Right lobe of liver (tissue), 4 donors: Measurements from ENCODE around the gene TMED1.

ENCODE experiments used
- POLR2A ChIP-seq: fragments of 450-650 bp; IDR thresholded peaks from one replicate; pipeline ENCODE4 v1.6.1; 2017; ENCODE audit warnings: antibody characterized with exemption, mild to moderate bottlenecking
- TF ChIP-seq, protein P1 (sequence below), 4 donors: fragments of 200-600 bp in 3 of 4; fragments of 450-650 bp in 1 of 4; IDR thresholded peaks; one replicate each; pipeline versions ENCODE4 v1.5.1 to v1.8.0; 2016 to 2022; ENCODE audit warnings: antibody characterized with exemption in 4 of 4, mild to moderate bottlenecking in 2 of 4
- donor health status: DM: no; HTN: no; CAD: no.
- donor health status: DM: no; HTN: no; CAD: no.
- donor health status: DM: no; HTN: yes; CAD: no.

DNA sequence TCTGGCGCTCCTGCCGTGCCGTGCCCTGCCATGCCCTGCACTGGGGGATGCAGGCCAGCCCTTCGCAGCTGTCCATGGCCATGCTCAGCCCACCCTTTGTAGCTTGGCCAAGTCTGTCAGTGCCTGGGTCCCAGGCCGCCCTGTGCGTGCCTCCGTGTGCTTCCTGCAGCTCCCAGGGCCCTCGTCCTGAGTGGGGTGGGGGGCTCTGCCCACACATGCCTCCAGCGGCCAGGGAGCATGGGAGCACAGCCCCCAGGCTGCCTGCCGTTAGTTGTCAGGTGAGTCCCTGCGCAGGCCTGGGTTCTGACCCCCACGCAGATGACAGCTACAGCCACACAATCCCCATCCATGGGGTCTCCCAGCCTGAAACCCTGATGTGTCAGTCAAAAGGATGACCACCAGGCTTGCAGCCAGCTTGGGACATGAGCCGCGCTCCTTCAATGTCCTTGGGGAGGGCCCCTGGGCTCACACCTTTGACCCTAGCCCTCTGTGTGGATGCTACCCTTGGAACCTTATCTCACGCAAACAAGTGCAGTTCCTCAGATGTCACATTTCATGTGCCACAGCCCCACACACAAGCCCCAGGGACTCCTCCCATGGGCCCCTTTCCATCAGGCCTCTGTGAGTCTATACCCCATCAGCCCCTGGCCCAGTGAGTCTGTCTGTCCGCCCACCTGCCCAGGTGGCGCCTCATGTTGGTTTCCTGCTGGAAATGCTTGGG is 24.5 kb downstream of the TMED1 start:
- TF ChIP-seq, protein P1, sequence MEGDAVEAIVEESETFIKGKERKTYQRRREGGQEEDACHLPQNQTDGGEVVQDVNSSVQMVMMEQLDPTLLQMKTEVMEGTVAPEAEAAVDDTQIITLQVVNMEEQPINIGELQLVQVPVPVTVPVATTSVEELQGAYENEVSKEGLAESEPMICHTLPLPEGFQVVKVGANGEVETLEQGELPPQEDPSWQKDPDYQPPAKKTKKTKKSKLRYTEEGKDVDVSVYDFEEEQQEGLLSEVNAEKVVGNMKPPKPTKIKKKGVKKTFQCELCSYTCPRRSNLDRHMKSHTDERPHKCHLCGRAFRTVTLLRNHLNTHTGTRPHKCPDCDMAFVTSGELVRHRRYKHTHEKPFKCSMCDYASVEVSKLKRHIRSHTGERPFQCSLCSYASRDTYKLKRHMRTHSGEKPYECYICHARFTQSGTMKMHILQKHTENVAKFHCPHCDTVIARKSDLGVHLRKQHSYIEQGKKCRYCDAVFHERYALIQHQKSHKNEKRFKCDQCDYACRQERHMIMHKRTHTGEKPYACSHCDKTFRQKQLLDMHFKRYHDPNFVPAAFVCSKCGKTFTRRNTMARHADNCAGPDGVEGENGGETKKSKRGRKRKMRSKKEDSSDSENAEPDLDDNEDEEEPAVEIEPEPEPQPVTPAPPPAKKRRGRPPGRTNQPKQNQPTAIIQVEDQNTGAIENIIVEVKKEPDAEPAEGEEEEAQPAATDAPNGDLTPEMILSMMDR (IDR thresholded peaks at IDR 0.05), result no peak
- TF ChIP-seq POLR2A, result no peak
